Ishikawa (cell line): ENCODE data around the gene PRKCH.

ENCODE experiments used
- EP300 ChIP-seq: IDR thresholded peaks from 2 replicates; pipeline ENCODE4 v1.6.1; 2012; ENCODE audit warnings: borderline replicate concordance
- TF ChIP-seq, protein P1 (sequence below): IDR thresholded peaks from 2 replicates; pipeline ENCODE4 v1.6.1; 2012; ENCODE audit warnings: low read depth, mild to moderate bottlenecking

DNA sequence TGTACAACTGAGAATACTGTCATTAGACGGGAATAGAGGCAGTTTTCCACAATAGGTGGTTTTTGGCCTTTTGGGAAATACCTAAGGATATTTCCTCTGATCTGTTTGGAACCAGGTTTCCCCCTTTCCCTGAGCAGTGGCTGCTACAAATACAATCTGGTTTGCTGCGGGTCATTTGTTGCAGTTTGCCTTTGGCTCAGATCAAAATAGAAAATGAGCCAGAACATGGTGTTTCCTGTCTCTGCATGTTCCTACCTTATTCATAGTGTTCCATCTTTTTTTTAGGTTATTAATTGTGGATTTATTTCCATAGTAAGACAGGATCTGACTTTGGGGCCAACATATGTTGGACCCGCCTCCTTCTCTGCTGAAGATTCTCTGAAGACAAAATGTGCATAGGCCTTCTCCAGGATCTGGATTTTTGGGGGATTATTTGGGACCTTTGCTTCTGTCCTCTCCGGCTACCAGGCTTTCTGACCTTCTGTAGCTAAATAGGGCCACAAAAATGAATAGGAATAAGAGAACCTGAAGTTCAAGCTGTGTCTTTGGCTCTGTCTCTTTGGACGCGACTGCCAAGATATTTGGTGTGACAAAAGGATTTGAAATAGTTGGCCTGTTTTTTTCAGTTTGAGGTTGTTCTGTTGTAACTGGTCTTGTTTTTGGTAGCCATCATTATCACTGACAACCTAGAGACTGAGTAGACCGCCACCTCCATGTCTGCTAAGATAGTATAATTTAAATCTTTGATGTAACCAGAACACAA is 146.9 kb downstream of the PRKCH start:
- TF ChIP-seq EP300, result no peak
- TF ChIP-seq, protein P1, sequence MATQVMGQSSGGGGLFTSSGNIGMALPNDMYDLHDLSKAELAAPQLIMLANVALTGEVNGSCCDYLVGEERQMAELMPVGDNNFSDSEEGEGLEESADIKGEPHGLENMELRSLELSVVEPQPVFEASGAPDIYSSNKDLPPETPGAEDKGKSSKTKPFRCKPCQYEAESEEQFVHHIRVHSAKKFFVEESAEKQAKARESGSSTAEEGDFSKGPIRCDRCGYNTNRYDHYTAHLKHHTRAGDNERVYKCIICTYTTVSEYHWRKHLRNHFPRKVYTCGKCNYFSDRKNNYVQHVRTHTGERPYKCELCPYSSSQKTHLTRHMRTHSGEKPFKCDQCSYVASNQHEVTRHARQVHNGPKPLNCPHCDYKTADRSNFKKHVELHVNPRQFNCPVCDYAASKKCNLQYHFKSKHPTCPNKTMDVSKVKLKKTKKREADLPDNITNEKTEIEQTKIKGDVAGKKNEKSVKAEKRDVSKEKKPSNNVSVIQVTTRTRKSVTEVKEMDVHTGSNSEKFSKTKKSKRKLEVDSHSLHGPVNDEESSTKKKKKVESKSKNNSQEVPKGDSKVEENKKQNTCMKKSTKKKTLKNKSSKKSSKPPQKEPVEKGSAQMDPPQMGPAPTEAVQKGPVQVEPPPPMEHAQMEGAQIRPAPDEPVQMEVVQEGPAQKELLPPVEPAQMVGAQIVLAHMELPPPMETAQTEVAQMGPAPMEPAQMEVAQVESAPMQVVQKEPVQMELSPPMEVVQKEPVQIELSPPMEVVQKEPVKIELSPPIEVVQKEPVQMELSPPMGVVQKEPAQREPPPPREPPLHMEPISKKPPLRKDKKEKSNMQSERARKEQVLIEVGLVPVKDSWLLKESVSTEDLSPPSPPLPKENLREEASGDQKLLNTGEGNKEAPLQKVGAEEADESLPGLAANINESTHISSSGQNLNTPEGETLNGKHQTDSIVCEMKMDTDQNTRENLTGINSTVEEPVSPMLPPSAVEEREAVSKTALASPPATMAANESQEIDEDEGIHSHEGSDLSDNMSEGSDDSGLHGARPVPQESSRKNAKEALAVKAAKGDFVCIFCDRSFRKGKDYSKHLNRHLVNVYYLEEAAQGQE, result no peak
